Measurements from ENCODE around the gene PPM1J.

- TF ChIP-seq, protein P1, sequence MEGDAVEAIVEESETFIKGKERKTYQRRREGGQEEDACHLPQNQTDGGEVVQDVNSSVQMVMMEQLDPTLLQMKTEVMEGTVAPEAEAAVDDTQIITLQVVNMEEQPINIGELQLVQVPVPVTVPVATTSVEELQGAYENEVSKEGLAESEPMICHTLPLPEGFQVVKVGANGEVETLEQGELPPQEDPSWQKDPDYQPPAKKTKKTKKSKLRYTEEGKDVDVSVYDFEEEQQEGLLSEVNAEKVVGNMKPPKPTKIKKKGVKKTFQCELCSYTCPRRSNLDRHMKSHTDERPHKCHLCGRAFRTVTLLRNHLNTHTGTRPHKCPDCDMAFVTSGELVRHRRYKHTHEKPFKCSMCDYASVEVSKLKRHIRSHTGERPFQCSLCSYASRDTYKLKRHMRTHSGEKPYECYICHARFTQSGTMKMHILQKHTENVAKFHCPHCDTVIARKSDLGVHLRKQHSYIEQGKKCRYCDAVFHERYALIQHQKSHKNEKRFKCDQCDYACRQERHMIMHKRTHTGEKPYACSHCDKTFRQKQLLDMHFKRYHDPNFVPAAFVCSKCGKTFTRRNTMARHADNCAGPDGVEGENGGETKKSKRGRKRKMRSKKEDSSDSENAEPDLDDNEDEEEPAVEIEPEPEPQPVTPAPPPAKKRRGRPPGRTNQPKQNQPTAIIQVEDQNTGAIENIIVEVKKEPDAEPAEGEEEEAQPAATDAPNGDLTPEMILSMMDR (IDR thresholded peaks at IDR 0.05) = no peak
- no peak for TF ChIP-seq POLR2A (IDR thresholded peaks at IDR 0.05)
Observed at GRCh38 chr1:112699425-112700144, 15.5 kb downstream of the PPM1J start.

All from body of pancreas (tissue), 4 donors.